A673 (cell line): Measurements from ENCODE around the gene CNOT4. TPM values are rescaled to one million over a fixed set of nuclear protein-coding genes. Genes with fewer than 3 reads are reported as not detected.

Experiments used
- BruUV-seq: library from RNA; stranded (reverse); fragments of 400-500 nt; replicated peaks from 2 replicates; lab custom pipeline; 2021; lab: Mats Ljungman, UMichigan
- CTCF ChIA-PET: fragments of 300-600 bp; sonication (Branson Sonifier 250); formaldehyde crosslinking; loops from one replicate; lab custom pipeline; 2022; ENCODE audit warnings: antibody characterized with exemption; lab: Charles Lee
- POLR2A ChIA-PET: fragments of 300-600 bp; sonication (Branson Sonifier 250); formaldehyde crosslinking; loops from one replicate; lab custom pipeline; 2022; ENCODE audit warnings: antibody characterized with exemption; ENCODE audit not compliant: low non-redundant PET; lab: Charles Lee
- DNase-seq: peaks from one replicate; pipeline ENCODE4 v3.0.0-alpha.2; 2015; ENCODE audit warnings: low spot score
- H3K27ac ChIP-seq: fragments of 200-600 bp; sonication (generic); 2 replicates; pipeline ENCODE4 v1.5.1; 2016; ENCODE audit warnings: mixed run types, low read depth, mild to moderate bottlenecking, mixed read lengths, antibody characterized with exemption, low read length; ENCODE audit not compliant: poor library complexity, severe bottlenecking
- H3K27me3 ChIP-seq: fragments of 200-600 bp; sonication (generic); replicated peaks from 2 replicates; pipeline ENCODE4 v1.6.1; 2017; ENCODE audit warnings: mixed run types, low read depth, mild to moderate bottlenecking, mixed read lengths, antibody characterized with exemption, low read length; ENCODE audit not compliant: insufficient read depth, poor library complexity
- H3K36me3 ChIP-seq: fragments of 200-600 bp; sonication (generic); 2 replicates; pipeline ENCODE4 v1.6.1; 2016; ENCODE audit warnings: mixed run types, mild to moderate bottlenecking, mixed read lengths, antibody characterized with exemption, low read length; ENCODE audit not compliant: insufficient read depth, poor library complexity, severe bottlenecking
- H3K4me1 ChIP-seq: fragments of 200-600 bp; sonication (generic); 2 replicates; pipeline ENCODE4 v1.6.1; 2017; ENCODE audit warnings: mixed run types, mild to moderate bottlenecking, mixed read lengths, antibody characterized with exemption, low read length; ENCODE audit not compliant: insufficient read depth, poor library complexity, severe bottlenecking
- H3K4me3 ChIP-seq: fragments of 200-600 bp; sonication (generic); 2 replicates; pipeline ENCODE4 v1.5.1; 2016; ENCODE audit warnings: low read depth, mixed run types, mild to moderate bottlenecking, mixed read lengths, low read length; ENCODE audit not compliant: poor library complexity, severe bottlenecking
- H3K9me3 ChIP-seq: fragments of 200-600 bp; sonication (generic); 2 replicates; pipeline ENCODE4 v1.6.1; 2016; ENCODE audit warnings: mixed run types, low read depth, mild to moderate bottlenecking, mixed read lengths, antibody characterized with exemption, low read length; ENCODE audit not compliant: poor library complexity, severe bottlenecking
- EZH2 ChIP-seq: fragments of 200-600 bp; sonication (generic); IDR thresholded peaks from 2 replicates; pipeline ENCODE4 v1.6.1; 2017; ENCODE audit warnings: borderline replicate concordance, low read depth, mild to moderate bottlenecking, mixed read lengths, antibody characterized with exemption, low read length; ENCODE audit not compliant: poor library complexity, severe bottlenecking
- intact Hi-C: fragments of 100-400 bp; cut with micrococcal nuclease; formaldehyde crosslinking; loops from one replicate; pipeline ENCODE4 v1.10.0; 2022; ENCODE audit not compliant: unreplicated experiment
- total RNA-seq: library from RNA; stranded (reverse); gene quantifications from 2 replicates; pipeline ENCODE4 v1.2.3, GENCODE V29; 2021
- TF ChIP-seq, protein P1 (sequence below): fragments of 300-800, 200-600 bp; sonication (generic); conservative IDR thresholded peaks from 2 replicates; pipeline ENCODE4 v1.5.1; 2017; ENCODE audit warnings: low read depth, mild to moderate bottlenecking, antibody characterized with exemption, low read length, moderate library complexity, mixed read lengths

The CNOT4 gene
- total RNA-seq, 1 experiment from 2014 or later: 24.1 TPM

DNA sequence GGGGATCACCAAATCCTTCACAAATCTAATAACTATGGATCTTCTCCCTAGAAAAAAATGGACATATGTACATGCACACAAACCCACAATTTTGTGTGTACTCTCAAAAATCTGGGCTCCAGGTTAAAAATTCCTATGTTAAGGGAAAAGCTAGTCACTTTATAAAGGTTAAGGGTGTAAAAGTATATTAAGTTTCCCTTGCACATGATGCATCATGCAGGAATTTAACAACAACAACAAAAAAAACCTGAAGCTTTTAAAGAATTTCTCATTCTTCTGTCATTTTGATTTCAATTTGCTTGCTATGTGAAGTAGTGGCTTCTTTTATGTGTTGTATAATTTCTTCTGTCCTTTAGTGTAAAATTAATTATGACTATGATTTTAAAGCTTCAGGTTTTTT lies 123.7 kb downstream of the CNOT4 start:
- CTCF ChIA-PET: interaction anchor here (0.6 kb wide), 1 partner anchor 259 kb away, joined by 4 read pairs; no protein-coding TSS in a partner anchor
- intact Hi-C loops: no loop called here
- no peak overlapping the region for H3K27ac ChIP-seq
- POLR2A ChIA-PET: no interaction called here
- H3K36me3 ChIP-seq: no peaks in the 10 kb centered on the region
- H3K4me1 ChIP-seq: peaks cover 9% of the 10 kb centered on the region
- H3K27me3 ChIP-seq: no peaks in the 10 kb centered on the region
- DNase-seq: no peak
- no peaks in the 10 kb centered on the region for H3K9me3 ChIP-seq
- BruUV-seq: no TSS peak
- H3K4me3 ChIP-seq: no peak overlapping the region
- TF ChIP-seq, protein P1, sequence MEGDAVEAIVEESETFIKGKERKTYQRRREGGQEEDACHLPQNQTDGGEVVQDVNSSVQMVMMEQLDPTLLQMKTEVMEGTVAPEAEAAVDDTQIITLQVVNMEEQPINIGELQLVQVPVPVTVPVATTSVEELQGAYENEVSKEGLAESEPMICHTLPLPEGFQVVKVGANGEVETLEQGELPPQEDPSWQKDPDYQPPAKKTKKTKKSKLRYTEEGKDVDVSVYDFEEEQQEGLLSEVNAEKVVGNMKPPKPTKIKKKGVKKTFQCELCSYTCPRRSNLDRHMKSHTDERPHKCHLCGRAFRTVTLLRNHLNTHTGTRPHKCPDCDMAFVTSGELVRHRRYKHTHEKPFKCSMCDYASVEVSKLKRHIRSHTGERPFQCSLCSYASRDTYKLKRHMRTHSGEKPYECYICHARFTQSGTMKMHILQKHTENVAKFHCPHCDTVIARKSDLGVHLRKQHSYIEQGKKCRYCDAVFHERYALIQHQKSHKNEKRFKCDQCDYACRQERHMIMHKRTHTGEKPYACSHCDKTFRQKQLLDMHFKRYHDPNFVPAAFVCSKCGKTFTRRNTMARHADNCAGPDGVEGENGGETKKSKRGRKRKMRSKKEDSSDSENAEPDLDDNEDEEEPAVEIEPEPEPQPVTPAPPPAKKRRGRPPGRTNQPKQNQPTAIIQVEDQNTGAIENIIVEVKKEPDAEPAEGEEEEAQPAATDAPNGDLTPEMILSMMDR: no peak
- no peak for TF ChIP-seq EZH2

DNA sequence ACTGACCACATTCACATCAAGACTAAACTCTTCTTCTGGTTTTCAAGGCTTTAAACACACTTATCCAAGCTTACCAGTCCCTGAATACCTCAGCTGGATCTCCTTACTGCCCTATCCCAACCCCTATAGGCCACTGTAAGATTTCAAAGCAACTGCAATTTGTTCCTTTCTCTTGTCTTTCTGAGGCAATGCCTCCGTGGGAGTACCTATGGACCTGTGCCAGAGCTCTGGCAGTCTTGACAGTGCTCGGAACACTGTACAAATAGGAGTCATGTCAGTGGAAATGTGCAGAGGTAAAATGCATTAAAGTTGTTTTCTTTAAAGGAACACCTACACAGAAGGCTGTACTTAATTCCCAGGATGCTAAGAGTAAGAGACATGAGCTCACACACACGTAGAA lies 124.7 kb downstream of the CNOT4 start:
- intact Hi-C loops: no loop called here
- no TSS peak for BruUV-seq
- Histone ChIP-seq H3K27ac (no peak overlapping the region), H3K36me3 (no peaks in the 10 kb centered on the region), H3K4me3 (no peak overlapping the region), H3K4me1 (peaks cover 9% of the 10 kb centered on the region), H3K9me3 (no peaks in the 10 kb centered on the region), H3K27me3 (no peaks in the 10 kb centered on the region)
- ChIA-PET POLR2A (no interaction called here), CTCF (no interaction called here)
- no peak for TF ChIP-seq EZH2
- TF ChIP-seq, protein P1: no peak
- DNase-seq: peak; percentile 24

GRCh38 chr7:135383525-135384175 lies 126.3 kb downstream of the CNOT4 start:
- H3K27ac ChIP-seq: no peak overlapping the region
- no peak overlapping the region for H3K4me3 ChIP-seq
- peaks cover 5% of the 10 kb centered on the region for H3K4me1 ChIP-seq
- H3K36me3 ChIP-seq: no peaks in the 10 kb centered on the region
- H3K9me3 ChIP-seq: no peaks in the 10 kb centered on the region
- BruUV-seq: no TSS peak
- POLR2A ChIA-PET: no interaction called here
- DNase-seq: no peak
- intact Hi-C loops: no loop called here
- H3K27me3 ChIP-seq: no peaks in the 10 kb centered on the region
- no peak for TF ChIP-seq EZH2
- TF ChIP-seq, protein P1: no peak
- CTCF ChIA-PET: interaction anchor here (0.5 kb wide), 1 partner anchor 697 kb away, joined by 4 read pairs; no protein-coding TSS in a partner anchor
